ENCODE data around the gene CYTH4.

Gene CYTH4

DNA sequence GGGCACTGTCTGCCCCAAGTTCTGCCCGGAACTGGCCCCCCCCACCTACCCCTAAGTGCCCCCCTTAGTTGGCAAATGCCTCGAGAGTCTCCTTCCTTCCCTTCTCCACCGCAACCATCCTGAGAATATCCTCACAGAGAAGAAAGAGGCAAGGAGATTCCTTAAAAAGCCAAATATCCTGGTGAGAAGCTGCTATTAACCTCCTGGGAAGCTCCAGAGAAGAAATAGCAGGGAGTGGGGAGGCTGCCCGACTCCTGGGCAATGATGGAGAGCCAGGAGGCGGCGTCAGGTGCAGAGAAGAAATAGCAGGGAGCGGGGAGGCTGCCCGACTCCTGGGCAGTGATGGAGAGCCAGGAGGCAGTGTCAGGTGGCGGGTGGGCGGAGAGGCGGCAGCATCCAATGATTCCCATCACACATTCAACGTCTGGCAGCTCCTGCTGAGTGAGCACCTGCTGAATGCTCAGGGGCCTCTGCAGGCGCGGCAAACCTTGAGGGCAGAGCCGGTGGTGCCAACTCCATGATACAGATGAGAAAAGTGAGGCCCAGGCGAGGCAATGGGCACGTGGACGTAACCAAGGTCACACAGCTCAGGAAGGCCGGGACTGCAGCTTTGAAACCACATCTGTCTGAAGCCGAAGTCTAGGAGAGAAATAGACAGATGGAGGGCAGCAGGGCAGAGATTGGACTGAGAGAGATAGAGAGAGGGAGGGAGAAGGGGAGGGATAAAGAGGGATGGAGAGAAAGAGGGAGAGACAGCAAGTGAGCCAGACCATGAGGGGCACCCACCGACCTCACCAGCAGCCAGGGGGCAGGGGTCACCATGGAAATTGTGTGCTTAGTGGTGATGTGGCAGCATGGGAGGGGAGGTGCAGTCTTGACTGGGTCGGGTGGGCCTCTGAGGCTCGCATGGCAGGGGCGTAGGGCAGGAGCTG is 58.3 kb downstream of the CYTH4 start:
- TF ChIP-seq SUZ12 (IDR thresholded peaks at IDR 0.05) (no peak), BHLHE40 (IDR thresholded peaks at IDR 0.05; ENCODE audit: borderline replicate concordance) (no peak), ARNT (IDR thresholded peaks at IDR 0.05) (no peak)
- ChIA-PET POLR2A (no interaction called here), CTCF (interaction anchor here (0.8 kb wide), 1 partner anchor 118 kb away, joined by 3 read pairs; no protein-coding TSS in a partner anchor)
- DNase-seq (ENCODE audit: extremely low spot score), result no peak

DNA sequence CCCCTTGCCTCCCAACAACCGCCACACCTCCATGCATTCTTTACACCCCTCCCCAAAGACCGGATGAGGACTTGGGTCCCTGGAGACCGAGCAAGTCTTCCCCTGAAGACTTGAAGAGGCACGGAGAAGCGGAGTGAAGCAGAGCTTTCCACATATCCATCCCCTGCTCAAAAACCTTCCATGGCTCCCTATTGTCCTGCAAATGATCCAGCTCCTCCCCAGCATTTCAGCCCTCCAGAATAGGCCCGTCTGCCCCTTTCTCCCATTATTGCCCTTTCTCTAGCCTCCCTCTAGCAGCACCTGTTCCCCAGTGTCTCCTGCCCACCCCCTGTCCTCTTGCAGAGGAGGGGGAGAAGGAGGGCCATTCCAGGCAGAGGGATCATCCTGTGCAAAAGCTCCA is 59.8 kb downstream of the CYTH4 start:
- POLR2A ChIA-PET, result no interaction called here
- TF ChIP-seq, protein P1, sequence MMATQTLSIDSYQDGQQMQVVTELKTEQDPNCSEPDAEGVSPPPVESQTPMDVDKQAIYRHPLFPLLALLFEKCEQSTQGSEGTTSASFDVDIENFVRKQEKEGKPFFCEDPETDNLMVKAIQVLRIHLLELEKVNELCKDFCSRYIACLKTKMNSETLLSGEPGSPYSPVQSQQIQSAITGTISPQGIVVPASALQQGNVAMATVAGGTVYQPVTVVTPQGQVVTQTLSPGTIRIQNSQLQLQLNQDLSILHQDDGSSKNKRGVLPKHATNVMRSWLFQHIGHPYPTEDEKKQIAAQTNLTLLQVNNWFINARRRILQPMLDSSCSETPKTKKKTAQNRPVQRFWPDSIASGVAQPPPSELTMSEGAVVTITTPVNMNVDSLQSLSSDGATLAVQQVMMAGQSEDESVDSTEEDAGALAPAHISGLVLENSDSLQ (IDR thresholded peaks at IDR 0.05), result no peak
- TF ChIP-seq ARNT (IDR thresholded peaks at IDR 0.05) (no peak), ELF4 (IDR thresholded peaks at IDR 0.05) (no peak), NFRKB (IDR thresholded peaks at IDR 0.05) (no peak), LEF1 (IDR thresholded peaks at IDR 0.05; ENCODE audit: borderline replicate concordance) (no peak), FOXA1 (IDR thresholded peaks at IDR 0.05) (no peak), TARDBP (IDR thresholded peaks at IDR 0.05) (no peak), HDGF (IDR thresholded peaks at IDR 0.05; ENCODE audit: borderline replicate concordance) (no peak), SP1 (IDR thresholded peaks at IDR 0.05) (no peak), CTBP1 (IDR thresholded peaks at IDR 0.05; ENCODE audit: borderline replicate concordance) (no peak), L3MBTL2 (conservative IDR thresholded peaks at IDR 0.05) (no peak), FOXM1 (IDR thresholded peaks at IDR 0.05; ENCODE audit: borderline replicate concordance) (no peak), BHLHE40 (IDR thresholded peaks at IDR 0.05; ENCODE audit: borderline replicate concordance) (no peak), FOXK2 (IDR thresholded peaks at IDR 0.05) (no peak), SUZ12 (IDR thresholded peaks at IDR 0.05) (no peak), ZNF384 (IDR thresholded peaks at IDR 0.05) (no peak)
- CTCF ChIA-PET, result no interaction called here
- no peak for DNase-seq (ENCODE audit: extremely low spot score)

DNA sequence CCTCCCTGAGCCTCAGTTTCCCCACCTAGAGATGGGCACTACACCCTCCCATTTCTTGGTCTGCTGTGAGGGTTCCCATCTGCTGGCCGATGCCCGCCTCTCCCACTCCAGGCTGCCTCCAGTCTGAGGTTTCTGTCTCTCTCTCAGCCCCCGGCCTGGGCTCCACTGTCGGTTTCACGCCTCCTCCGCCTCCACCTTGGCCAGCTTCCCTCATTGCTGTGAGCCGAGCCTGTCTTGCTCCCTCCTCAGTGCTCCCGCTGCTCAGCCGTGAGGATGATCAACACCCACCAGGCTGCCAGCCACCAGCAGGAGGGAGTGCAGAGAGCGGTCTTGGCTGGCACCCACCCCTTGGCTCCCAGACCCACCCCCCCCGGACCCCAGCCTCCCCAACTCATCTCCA is 61.0 kb downstream of the CYTH4 start:
- POLR2A ChIA-PET, result no interaction called here
- no peak for DNase-seq (ENCODE audit: extremely low spot score)
- TF ChIP-seq NFRKB (IDR thresholded peaks at IDR 0.05) (no peak), ZNF384 (IDR thresholded peaks at IDR 0.05) (no peak), CTBP1 (IDR thresholded peaks at IDR 0.05; ENCODE audit: borderline replicate concordance) (no peak), FOXM1 (IDR thresholded peaks at IDR 0.05; ENCODE audit: borderline replicate concordance) (no peak)
- CTCF ChIA-PET, result no interaction called here

DNA sequence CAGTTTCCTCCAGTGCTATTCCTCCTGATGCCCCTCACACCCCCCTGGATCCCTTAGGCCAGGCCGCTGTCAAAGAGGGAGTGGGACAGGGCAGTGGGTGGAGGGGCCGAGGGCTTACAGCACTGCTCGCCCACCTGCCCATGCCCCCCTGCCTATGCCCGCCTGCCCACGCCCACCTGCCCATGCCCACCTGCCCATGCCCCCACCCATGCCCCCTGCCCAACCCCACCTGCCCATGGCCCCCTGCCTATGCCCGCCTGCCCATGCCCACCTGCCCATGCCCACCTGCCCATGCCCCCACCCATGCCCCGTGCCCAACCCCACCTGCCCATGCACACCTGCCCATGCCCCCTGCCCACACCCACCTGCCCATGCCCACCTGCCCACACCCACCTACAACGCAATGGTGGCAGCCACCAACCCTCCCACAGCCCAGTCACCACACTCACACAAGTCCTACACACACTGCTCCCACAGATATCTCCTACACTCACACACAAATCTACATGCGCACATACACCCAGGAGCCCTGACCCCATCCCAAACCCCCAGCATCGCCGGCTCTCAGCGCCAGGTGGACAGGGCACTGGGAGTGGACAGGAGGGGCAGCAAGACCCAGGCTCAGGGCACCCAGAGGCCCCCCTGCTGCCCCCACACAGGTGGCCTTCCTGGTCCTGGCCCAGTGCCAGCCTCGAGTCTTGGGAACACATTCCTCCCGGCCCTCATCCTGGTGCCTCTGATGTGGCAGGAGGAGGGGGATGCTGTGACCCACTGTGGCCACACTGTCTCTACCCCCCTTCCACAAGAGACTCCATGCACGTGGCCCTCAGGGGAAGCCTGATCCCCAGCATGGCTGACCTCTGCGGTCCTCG is 61.8 kb downstream of the CYTH4 start:
- TF ChIP-seq FOXA1 (IDR thresholded peaks at IDR 0.05) (no peak), ARNT (IDR thresholded peaks at IDR 0.05) (no peak), SUZ12 (IDR thresholded peaks at IDR 0.05) (no peak), L3MBTL2 (conservative IDR thresholded peaks at IDR 0.05) (no peak), ELF4 (IDR thresholded peaks at IDR 0.05) (no peak), ZNF384 (IDR thresholded peaks at IDR 0.05) (no peak), TARDBP (IDR thresholded peaks at IDR 0.05) (no peak), NFRKB (IDR thresholded peaks at IDR 0.05) (no peak), CTBP1 (IDR thresholded peaks at IDR 0.05; ENCODE audit: borderline replicate concordance) (no peak), LEF1 (IDR thresholded peaks at IDR 0.05; ENCODE audit: borderline replicate concordance) (no peak), BHLHE40 (IDR thresholded peaks at IDR 0.05; ENCODE audit: borderline replicate concordance) (no peak), FOXM1 (IDR thresholded peaks at IDR 0.05; ENCODE audit: borderline replicate concordance) (no peak), HDGF (IDR thresholded peaks at IDR 0.05; ENCODE audit: borderline replicate concordance) (no peak)
- no peak for DNase-seq (ENCODE audit: extremely low spot score)
- ChIA-PET POLR2A (no interaction called here), CTCF (interaction anchor here (0.6 kb wide), 1 partner anchor 61 kb away, joined by 10 read pairs; no protein-coding TSS in a partner anchor)

DNA sequence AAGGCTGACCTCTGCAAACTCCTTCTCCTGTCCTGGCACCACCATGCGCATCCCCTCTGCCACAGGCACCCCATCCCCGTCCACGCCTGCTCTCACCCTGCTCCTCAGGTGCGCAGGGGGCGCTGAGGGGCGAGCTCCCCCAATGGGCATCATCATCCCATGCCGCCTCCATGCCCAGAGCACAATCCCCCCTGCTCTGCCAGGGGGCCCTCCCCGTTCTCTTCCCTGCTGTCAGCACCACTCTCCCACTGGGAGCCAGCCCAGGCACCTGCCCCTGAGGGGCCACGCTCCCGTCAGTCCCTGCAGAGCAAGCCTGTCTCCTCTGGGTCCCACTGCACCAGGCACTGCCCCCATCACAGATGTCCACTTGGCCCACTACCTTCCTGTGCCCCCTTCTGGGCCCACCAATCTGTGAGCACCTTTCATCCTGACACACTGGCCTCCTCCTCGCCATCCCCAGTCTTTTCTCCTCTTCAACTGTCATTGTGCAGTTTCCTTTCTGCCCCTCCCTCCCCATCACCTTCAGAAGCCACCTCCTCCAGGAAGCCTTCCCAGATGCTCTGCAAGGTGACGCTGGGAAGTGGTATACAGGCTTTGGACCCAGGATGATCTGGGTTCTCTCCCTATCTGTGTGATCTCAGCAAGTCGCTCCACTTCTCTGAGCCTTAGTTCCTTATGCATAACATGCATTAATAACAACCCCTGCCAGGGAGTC is 62.6 kb downstream of the CYTH4 start:
- no peak for DNase-seq (ENCODE audit: extremely low spot score)
- CTCF ChIA-PET, result interaction anchor here (0.6 kb wide), 1 partner anchor 60 kb away, joined by 10 read pairs; no protein-coding TSS in a partner anchor
- TF ChIP-seq ARNT (IDR thresholded peaks at IDR 0.05) (no peak), L3MBTL2 (conservative IDR thresholded peaks at IDR 0.05) (no peak), LEF1 (IDR thresholded peaks at IDR 0.05; ENCODE audit: borderline replicate concordance) (no peak), FOXK2 (IDR thresholded peaks at IDR 0.05) (no peak), NFRKB (IDR thresholded peaks at IDR 0.05) (no peak), SP1 (IDR thresholded peaks at IDR 0.05) (no peak), TARDBP (IDR thresholded peaks at IDR 0.05) (no peak), ZNF384 (IDR thresholded peaks at IDR 0.05) (no peak), CTBP1 (IDR thresholded peaks at IDR 0.05; ENCODE audit: borderline replicate concordance) (no peak)
- POLR2A ChIA-PET, result no interaction called here

DNA sequence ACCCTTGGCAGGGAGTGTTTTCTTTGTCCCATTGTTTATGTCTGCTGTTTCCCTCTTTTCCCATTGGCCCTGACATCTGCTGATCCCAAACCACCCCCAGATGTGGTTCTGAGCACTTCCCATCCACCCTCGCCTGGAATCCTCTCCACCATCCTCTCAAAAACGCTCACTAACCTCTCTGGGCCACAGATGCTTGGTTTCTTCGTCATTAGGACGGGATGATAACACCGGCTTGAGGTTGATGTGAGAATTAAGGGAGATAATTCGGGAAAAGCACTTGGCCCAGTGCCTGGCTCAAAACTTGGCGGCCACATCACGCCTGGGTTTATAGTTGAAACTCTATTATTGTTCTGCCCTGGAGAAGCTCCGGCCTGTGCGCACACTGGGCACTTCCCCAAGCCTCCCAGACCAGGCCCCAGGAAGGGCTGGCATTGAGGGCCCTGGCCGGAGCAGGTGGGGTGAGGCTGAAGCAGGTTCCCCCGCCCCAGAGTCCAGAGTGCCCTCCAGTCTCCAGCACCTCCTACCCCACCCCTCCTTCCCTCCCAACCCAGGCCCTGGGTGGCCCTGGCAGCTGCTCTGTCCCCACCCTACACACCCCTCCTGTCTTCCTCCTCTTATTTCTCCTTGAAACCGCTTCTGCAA is 63.7 kb downstream of the CYTH4 start:
- ChIA-PET CTCF (no interaction called here), POLR2A (no interaction called here)
- TF ChIP-seq TARDBP (IDR thresholded peaks at IDR 0.05), result no peak
- no peak for TF ChIP-seq LEF1 (IDR thresholded peaks at IDR 0.05; ENCODE audit: borderline replicate concordance)
- no peak for TF ChIP-seq ARNT (IDR thresholded peaks at IDR 0.05)
- TF ChIP-seq FOXA1 (IDR thresholded peaks at IDR 0.05), result no peak
- TF ChIP-seq BHLHE40 (IDR thresholded peaks at IDR 0.05; ENCODE audit: borderline replicate concordance), result no peak
- TF ChIP-seq SP1 (IDR thresholded peaks at IDR 0.05), result no peak
- no peak for DNase-seq (ENCODE audit: extremely low spot score)
